Prostate gland (tissue), 2 donors: ENCODE results near the gene RUNDC3A. TPM values are rescaled to one million over a fixed set of nuclear protein-coding genes. Genes with fewer than 3 reads are reported as not detected.

Experiments used
- DNase-seq: peaks from one replicate; pipeline ENCODE4 v3.0.0-alpha.2; 2019; ENCODE audit warnings: low spot score
- H3K27ac ChIP-seq, 2 donors: fragments of 200-600 bp; sonication (generic); 2 replicates each; pipeline ENCODE4 v1.5.1; 2017 to 2019
- H3K27me3 ChIP-seq: fragments of 200-600 bp; sonication (generic); replicated peaks from 2 replicates; pipeline ENCODE4 v1.5.1; 2019; ENCODE audit not compliant: insufficient read depth
- H3K36me3 ChIP-seq, 2 donors: fragments of 200-600 bp; sonication (generic); 1 replicate in 1 of 2; 2 replicates in 1 of 2; pipeline versions ENCODE4 v1.5.1 to v1.8.1; 2017 to 2019
- H3K4me1 ChIP-seq: fragments of 200-600 bp; sonication (generic); replicated peaks from 2 replicates; pipeline ENCODE4 v1.5.1; 2019
- H3K4me3 ChIP-seq, 2 donors: fragments of 200-600 bp; sonication (generic); 2 replicates each; pipeline ENCODE4 v1.5.1; 2017 to 2019
- H3K9me3 ChIP-seq: fragments of 200-600 bp; sonication (generic); 2 replicates; pipeline ENCODE4 v1.5.1; 2017
- CTCF ChIP-seq, 4 experiments: fragments of 200-600 bp in 2 of 4; fragments of 450-650 bp in 2 of 4; sonication (generic) in 2 of 4; IDR thresholded peaks; 1 replicate in 3 of 4; 2 replicates in 1 of 4; pipeline ENCODE4 v1.5.1; 2016 to 2019; ENCODE audit warnings: antibody characterized with exemption in 4 of 4, mild to moderate bottlenecking in 2 of 4, moderate library complexity in 2 of 4
- POLR2A ChIP-seq: fragments of 450-650 bp; IDR thresholded peaks from one replicate; pipeline ENCODE4 v1.6.1; 2016; ENCODE audit warnings: antibody characterized with exemption, mild to moderate bottlenecking
- POLR2AphosphoS5 ChIP-seq: sonication (generic); formaldehyde crosslinking; IDR thresholded peaks from one replicate; pipeline ENCODE4 v1.6.1; 2017; ENCODE audit warnings: antibody characterized with exemption
- WGBS: methylation state at CpG from one replicate; pipeline ENCODE4 v1.1.5; 2018; 5-methylcytosine and 5-hydroxymethylcytosine counted together
- intact Hi-C: fragments of 100-400 bp; cut with DNase I; formaldehyde crosslinking; loops from one replicate; pipeline ENCODE4 v1.14.2; 2022
- total RNA-seq, 2 donors: library from RNA; depleted of rRNA; stranded (reverse); fragments of >200 nt; gene quantifications; one replicate each; pipeline ENCODE4 v1.1.0, GENCODE V29; 2016

The RUNDC3A gene
- total RNA-seq, 2 donors from 2014 or later: 0.68 to 2.9 TPM

- WGBS: 92% methylated on average over 14 of the region's 14 CpGs
- Histone ChIP-seq H3K9me3 (no peaks in the 10 kb centered on the region), H3K36me3 (no peaks in the 10 kb centered on the region), H3K27me3 (no peaks in the 10 kb centered on the region), H3K27ac (no peak overlapping the region), H3K4me3 (no peak overlapping the region), H3K4me1 (no peaks in the 10 kb centered on the region)
- intact Hi-C loops: no loop called here
- no peak for DNase-seq
- no peak for TF ChIP-seq POLR2AphosphoS5
- TF ChIP-seq POLR2A: no peak
- no peak for TF ChIP-seq CTCF (IDR thresholded peaks at IDR 0.05)
Measured at GRCh38 chr17:44359458-44360143, 51.2 kb downstream of the RUNDC3A start.

GRCh38 chr17:44360144-44360533, 51.7 kb downstream of the RUNDC3A start:
- Histone ChIP-seq H3K4me3 (no peak overlapping the region), H3K27me3 (no peaks in the 10 kb centered on the region), H3K4me1 (no peaks in the 10 kb centered on the region), H3K36me3 (no peaks in the 10 kb centered on the region), H3K27ac (no peak overlapping the region), H3K9me3 (no peaks in the 10 kb centered on the region)
- DNase-seq: no peak
- intact Hi-C loops: no loop called here
- TF ChIP-seq CTCF (IDR thresholded peaks at IDR 0.05) (no peak), POLR2A (no peak), POLR2AphosphoS5 (no peak)
- WGBS: 66% methylated on average over 6 of the region's 6 CpGs

- no peak overlapping the region for H3K27ac ChIP-seq
- intact Hi-C loops: no loop called here
Measured at GRCh38 chr17:44360826-44361225, 52.4 kb downstream of the RUNDC3A start.

GRCh38 chr17:44361292-44362260, 53.2 kb downstream of the RUNDC3A start:
- 60% methylated on average over 11 of the region's 11 CpGs for WGBS
- Histone ChIP-seq H3K36me3 (no peaks in the 10 kb centered on the region), H3K27ac (no peak overlapping the region), H3K4me3 (no peak overlapping the region), H3K4me1 (no peaks in the 10 kb centered on the region), H3K9me3 (no peaks in the 10 kb centered on the region), H3K27me3 (no peaks in the 10 kb centered on the region)
- intact Hi-C loops: no loop called here
- DNase-seq: no peak
- TF ChIP-seq POLR2A (no peak), CTCF (IDR thresholded peaks at IDR 0.05) (no peak), POLR2AphosphoS5 (no peak)

More at GRCh38 chr17:44360826-44361225, 52.4 kb downstream of the RUNDC3A start:
- DNase-seq: no peak
- WGBS: 55% methylated on average over 5 of the region's 5 CpGs
- H3K4me1 ChIP-seq: no peaks in the 10 kb centered on the region
- H3K9me3 ChIP-seq: no peaks in the 10 kb centered on the region
- H3K27me3 ChIP-seq: no peaks in the 10 kb centered on the region
- no peak overlapping the region for H3K4me3 ChIP-seq
- TF ChIP-seq POLR2AphosphoS5 (no peak), POLR2A (no peak), CTCF (IDR thresholded peaks at IDR 0.05) (no peak)
- no peaks in the 10 kb centered on the region for H3K36me3 ChIP-seq
